Body of pancreas (tissue), 4 donors: ENCODE measurements around the gene FRMPD3. TPM values are rescaled to one million over a fixed set of nuclear protein-coding genes. Genes with fewer than 3 reads are reported as not detected.

Experiments used
- ATAC-seq: fragments of 150-250 bp; one replicate; pipeline ENCODE4 v1.9.1; 2016
- DNase-seq, 4 donors: peaks; one replicate each; pipeline ENCODE4 v3.0.0-alpha.2; 2019
- H3K27ac ChIP-seq, 4 donors: fragments of 200-600 bp; sonication (generic); 1 replicate in 3 of 4; 2 replicates in 1 of 4; pipeline versions ENCODE4 v1.5.1 to v1.6.1; 2016 to 2019; ENCODE audit warnings: mild to moderate bottlenecking in 1 of 4, mixed read lengths in 1 of 4, moderate library complexity in 1 of 4
- H3K27me3 ChIP-seq, 2 donors: fragments of 200-600 bp; sonication (generic); one replicate each; pipeline ENCODE4 v1.6.0; 2016; ENCODE audit warnings: mild to moderate bottlenecking in 1 of 2
- H3K36me3 ChIP-seq, 2 donors: fragments of 200-600 bp; sonication (generic); replicated peaks in 1 of 2; 2 replicates each; pipeline ENCODE4 v1.5.1; 2016; ENCODE audit warnings: low read depth in 2 of 2; ENCODE audit not compliant: insufficient read depth in 1 of 2
- H3K4me1 ChIP-seq: fragments of 200-600 bp; sonication (generic); one replicate; pipeline ENCODE4 v1.6.0; 2016
- H3K4me3 ChIP-seq, 2 donors: fragments of 200-600 bp; sonication (generic); 1 replicate in 1 of 2; 2 replicates in 1 of 2; pipeline ENCODE4 v1.5.1; 2016 to 2019
- H3K9me3 ChIP-seq, 3 donors: fragments of 200-600 bp; sonication (generic); 1 replicate in 2 of 3; 2 replicates in 1 of 3; pipeline ENCODE4 v1.5.1; 2016
- POLR2A ChIP-seq, 3 donors: fragments of 450-650 bp; IDR thresholded peaks; one replicate each; pipeline ENCODE4 v1.6.1; 2016; ENCODE audit warnings: antibody characterized with exemption in 3 of 3, mild to moderate bottlenecking in 2 of 3
- WGBS, 2 donors: methylation state at CpG; one replicate each; pipeline ENCODE4 v1.1.5; 2017; 5-methylcytosine and 5-hydroxymethylcytosine counted together
- intact Hi-C: fragments of 100-400 bp; cut with DNase I; formaldehyde crosslinking; loops from one replicate; pipeline ENCODE4 v1.15.1; 2023
- total RNA-seq, 2 donors: library from RNA; depleted of rRNA; stranded (reverse); fragments of >200 nt; gene quantifications; one replicate each; pipeline ENCODE4 v1.1.0, GENCODE V29; 2016
- TF ChIP-seq, protein P1 (sequence below), 7 experiments: fragments of 450-650 bp in 4 of 7; fragments of 200-600 bp in 3 of 7; sonication (generic) in 3 of 7; IDR thresholded peaks; one replicate each; pipeline ENCODE4 v1.5.1; 2016 to 2019; ENCODE audit warnings: antibody characterized with exemption in 7 of 7

Gene FRMPD3
- total RNA-seq, 2 donors from 2014 or later, result 0.26 TPM; not detected in 1

DNA sequence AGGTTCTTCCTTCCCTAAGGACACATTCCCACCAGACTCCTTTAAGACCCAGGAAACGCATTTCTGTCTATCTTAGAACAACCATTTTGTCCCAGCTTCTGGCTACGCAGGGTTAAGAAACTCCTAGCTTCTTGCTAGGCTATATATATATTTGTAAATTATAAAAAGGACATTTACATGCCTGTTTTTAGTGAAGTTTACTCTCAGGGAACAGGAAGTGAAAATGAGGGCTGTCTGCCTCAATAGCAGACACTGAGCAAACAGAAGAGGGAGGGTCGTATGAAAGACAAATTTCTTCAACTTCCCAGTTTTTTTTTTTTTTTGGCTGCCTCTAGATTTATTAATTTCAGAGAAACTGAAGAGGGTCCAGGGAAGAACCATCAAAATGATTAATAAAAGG, 9.3 kb upstream of the FRMPD3 start:
- ATAC-seq (no peak), DNase-seq (no peak)
- TF ChIP-seq POLR2A (IDR thresholded peaks at IDR 0.05), result no peak
- TF ChIP-seq, protein P1, sequence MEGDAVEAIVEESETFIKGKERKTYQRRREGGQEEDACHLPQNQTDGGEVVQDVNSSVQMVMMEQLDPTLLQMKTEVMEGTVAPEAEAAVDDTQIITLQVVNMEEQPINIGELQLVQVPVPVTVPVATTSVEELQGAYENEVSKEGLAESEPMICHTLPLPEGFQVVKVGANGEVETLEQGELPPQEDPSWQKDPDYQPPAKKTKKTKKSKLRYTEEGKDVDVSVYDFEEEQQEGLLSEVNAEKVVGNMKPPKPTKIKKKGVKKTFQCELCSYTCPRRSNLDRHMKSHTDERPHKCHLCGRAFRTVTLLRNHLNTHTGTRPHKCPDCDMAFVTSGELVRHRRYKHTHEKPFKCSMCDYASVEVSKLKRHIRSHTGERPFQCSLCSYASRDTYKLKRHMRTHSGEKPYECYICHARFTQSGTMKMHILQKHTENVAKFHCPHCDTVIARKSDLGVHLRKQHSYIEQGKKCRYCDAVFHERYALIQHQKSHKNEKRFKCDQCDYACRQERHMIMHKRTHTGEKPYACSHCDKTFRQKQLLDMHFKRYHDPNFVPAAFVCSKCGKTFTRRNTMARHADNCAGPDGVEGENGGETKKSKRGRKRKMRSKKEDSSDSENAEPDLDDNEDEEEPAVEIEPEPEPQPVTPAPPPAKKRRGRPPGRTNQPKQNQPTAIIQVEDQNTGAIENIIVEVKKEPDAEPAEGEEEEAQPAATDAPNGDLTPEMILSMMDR (IDR thresholded peaks at IDR 0.05), result no peak
- WGBS, 2 donors, result 77 to 81% methylated on average over 3 of the region's 3 CpGs
- Histone ChIP-seq H3K36me3 (no peaks in the 10 kb centered on the region), H3K4me1 (no peaks in the 10 kb centered on the region), H3K27me3 (no peaks in the 10 kb centered on the region), H3K4me3 (no peak overlapping the region), H3K9me3 (no peaks in the 10 kb centered on the region), H3K27ac (no peak overlapping the region)
- intact Hi-C loops, result no loop called here

- TF ChIP-seq POLR2A (IDR thresholded peaks at IDR 0.05), result no peak
- TF ChIP-seq, protein P1 (IDR thresholded peaks at IDR 0.05), result no peak
- intact Hi-C loops, result no loop called here
- no peak for ATAC-seq
- H3K4me1 ChIP-seq, result no peaks in the 10 kb centered on the region
- no peak for DNase-seq
- H3K27ac ChIP-seq, result no peak overlapping the region
- no peaks in the 10 kb centered on the region for H3K9me3 ChIP-seq
- no peaks in the 10 kb centered on the region for H3K36me3 ChIP-seq
- 76 to 92% methylated on average over 4 to 5 of the region's 5 CpGs for WGBS, 2 donors
- no peaks in the 10 kb centered on the region for H3K27me3 ChIP-seq
- no peak overlapping the region for H3K4me3 ChIP-seq
Measured at GRCh38 chrX:107440692-107441091, 8.8 kb upstream of the FRMPD3 start.

DNA sequence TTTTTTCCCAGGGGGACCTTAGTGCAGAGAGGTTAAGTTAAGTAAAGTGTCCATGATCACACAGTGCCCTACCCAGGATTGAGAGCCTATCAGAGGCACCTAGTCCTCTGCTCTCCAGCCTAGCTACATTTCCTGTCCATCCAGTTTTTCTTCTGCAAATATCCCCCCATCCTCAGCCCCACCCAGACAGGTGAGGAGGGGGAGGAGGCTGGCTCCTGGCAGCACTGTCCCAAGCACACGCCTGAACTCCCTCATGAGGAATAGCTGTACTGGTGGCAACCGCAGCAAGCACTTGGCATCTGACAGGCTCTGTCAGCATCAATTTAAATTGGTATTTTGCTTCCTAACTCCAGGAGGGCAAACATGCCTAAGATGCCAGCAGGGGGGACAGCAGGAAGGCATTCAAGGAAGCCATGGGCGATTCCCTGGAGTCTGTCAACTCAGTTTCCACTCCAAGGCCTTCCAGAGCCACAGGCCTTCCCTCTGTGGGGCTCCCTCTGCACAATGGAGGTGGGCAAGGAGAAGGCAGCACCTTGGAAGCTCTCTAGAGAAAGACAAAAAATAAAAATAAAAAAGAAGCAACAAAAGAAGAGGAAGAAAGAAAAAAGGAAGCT, 6.4 kb upstream of the FRMPD3 start:
- H3K27me3 ChIP-seq, result no peaks in the 10 kb centered on the region
- DNase-seq (no peak), ATAC-seq (no peak)

DNA sequence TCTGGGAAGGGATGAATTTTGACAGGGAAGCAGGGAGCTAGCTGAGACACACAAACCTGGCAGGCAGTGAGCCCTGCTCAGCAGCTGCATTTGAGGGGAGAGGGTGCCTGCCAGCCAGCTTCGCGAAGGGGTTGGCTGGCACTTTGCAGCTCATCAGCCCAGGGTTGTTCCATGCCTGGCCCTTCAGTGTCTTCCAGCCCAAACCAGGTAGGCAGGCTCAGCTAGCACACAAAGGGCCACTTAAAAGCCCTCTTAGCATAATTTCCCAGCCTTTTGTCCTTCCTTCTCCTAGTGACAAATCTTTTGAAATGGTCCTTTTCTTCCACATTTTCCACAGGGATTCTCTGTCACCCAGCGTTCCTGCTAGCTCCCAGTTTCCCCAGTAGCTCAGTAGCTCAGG, 4.3 kb upstream of the FRMPD3 start:
- no peak for ATAC-seq
- Histone ChIP-seq H3K27me3 (no peaks in the 10 kb centered on the region), H3K36me3 (no peaks in the 10 kb centered on the region), H3K27ac (no peak overlapping the region), H3K4me1 (peaks cover 3% of the 10 kb centered on the region), H3K4me3 (no peak overlapping the region), H3K9me3 (no peaks in the 10 kb centered on the region)
- TF ChIP-seq, protein P1 (IDR thresholded peaks at IDR 0.05), result no peak
- TF ChIP-seq POLR2A (IDR thresholded peaks at IDR 0.05), result no peak
- DNase-seq, result no peak
- intact Hi-C loops, result no loop called here
- WGBS, 2 donors, result 58 to 60% methylated on average over 1 to 3 of the region's 3 CpGs

More for the DNA sequence above, 6.4 kb upstream of the FRMPD3 start:
- TF ChIP-seq POLR2A (IDR thresholded peaks at IDR 0.05), result no peak
- TF ChIP-seq, protein P1 (IDR thresholded peaks at IDR 0.05), result no peak
- Histone ChIP-seq H3K4me3 (no peak overlapping the region), H3K9me3 (no peaks in the 10 kb centered on the region), H3K36me3 (no peaks in the 10 kb centered on the region), H3K27ac (no peak overlapping the region), H3K4me1 (no peaks in the 10 kb centered on the region)
- intact Hi-C loops, result no loop called here
- whole genome bisulfite sequencing, 2 donors, result 64 to 75% methylated on average over 2 to 3 of the region's 3 CpGs

GRCh38 chrX:107445631-107446030, 3.8 kb upstream of the FRMPD3 start:
- Histone ChIP-seq H3K4me1 (peaks cover 3% of the 10 kb centered on the region), H3K4me3 (no peak overlapping the region), H3K27ac (no peak overlapping the region), H3K9me3 (no peaks in the 10 kb centered on the region), H3K36me3 (no peaks in the 10 kb centered on the region), H3K27me3 (no peaks in the 10 kb centered on the region)
- TF ChIP-seq, protein P1 (IDR thresholded peaks at IDR 0.05), result no peak
- no peak for TF ChIP-seq POLR2A (IDR thresholded peaks at IDR 0.05)
- intact Hi-C loops, result no loop called here
- 75 to 80% methylated on average over 1 of the region's 1 CpG for WGBS, 2 donors
- DNase-seq (no peak), ATAC-seq (no peak)
